ENCODE data around the gene PIGL.
"Not testable (repeated sequence)": the region's sequence is repeated elsewhere in the genome, so short reads cannot be mapped to it uniquely, and the experiment has no call there.

DNA sequence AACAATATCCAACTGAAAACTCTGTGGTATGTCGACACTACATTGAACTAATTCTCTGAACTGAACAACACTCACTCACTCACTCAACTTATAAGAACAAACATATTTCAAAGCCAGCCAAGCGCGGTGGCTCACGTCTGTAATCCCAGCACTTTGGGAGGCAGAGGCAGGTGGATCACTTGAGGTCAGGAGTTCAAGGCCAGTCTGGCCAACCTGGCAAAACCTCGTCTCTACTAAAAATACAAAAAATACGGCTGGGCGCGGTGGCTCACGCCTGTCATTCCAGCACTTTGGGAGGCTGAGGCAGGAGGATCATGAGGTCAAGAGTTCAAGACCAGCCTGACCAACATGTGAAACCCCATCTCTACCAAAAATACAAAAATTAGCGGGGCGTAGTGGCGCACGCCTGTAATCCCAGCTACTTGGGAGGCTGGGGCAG is 15.3 kb upstream of the PIGL start:
- TF ChIP-seq, protein P1, sequence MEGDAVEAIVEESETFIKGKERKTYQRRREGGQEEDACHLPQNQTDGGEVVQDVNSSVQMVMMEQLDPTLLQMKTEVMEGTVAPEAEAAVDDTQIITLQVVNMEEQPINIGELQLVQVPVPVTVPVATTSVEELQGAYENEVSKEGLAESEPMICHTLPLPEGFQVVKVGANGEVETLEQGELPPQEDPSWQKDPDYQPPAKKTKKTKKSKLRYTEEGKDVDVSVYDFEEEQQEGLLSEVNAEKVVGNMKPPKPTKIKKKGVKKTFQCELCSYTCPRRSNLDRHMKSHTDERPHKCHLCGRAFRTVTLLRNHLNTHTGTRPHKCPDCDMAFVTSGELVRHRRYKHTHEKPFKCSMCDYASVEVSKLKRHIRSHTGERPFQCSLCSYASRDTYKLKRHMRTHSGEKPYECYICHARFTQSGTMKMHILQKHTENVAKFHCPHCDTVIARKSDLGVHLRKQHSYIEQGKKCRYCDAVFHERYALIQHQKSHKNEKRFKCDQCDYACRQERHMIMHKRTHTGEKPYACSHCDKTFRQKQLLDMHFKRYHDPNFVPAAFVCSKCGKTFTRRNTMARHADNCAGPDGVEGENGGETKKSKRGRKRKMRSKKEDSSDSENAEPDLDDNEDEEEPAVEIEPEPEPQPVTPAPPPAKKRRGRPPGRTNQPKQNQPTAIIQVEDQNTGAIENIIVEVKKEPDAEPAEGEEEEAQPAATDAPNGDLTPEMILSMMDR (IDR thresholded peaks at IDR 0.05) = not testable (repeated sequence)
- not testable (repeated sequence) for TF ChIP-seq POLR2A (IDR thresholded peaks at IDR 0.05)

Measured in uterus (tissue), 2 donors.